Thoracic aorta (tissue), 2 donors: ENCODE data around the gene COG8. TPM values are rescaled to one million over a fixed set of nuclear protein-coding genes. Genes with fewer than 3 reads are reported as not detected.
"Not testable (repeated sequence)": the region's sequence is repeated elsewhere in the genome, so short reads cannot be mapped to it uniquely, and the experiment has no call there.

ENCODE experiments used
- ATAC-seq: fragments of 150-250 bp; one replicate; pipeline ENCODE4 v1.8.0; 2017; ENCODE audit warnings: low read depth; ENCODE audit not compliant: insufficient number of reproducible peaks, low FRiP score
- DNase-seq: peaks from one replicate; pipeline ENCODE4 v3.0.0-alpha.2; 2020; ENCODE audit warnings: low spot score
- H3K27ac ChIP-seq, 2 donors: fragments of 200-600 bp; sonication (generic); 1 replicate in 1 of 2; 2 replicates in 1 of 2; pipeline ENCODE4 v1.5.1; 2016; ENCODE audit warnings: mild to moderate bottlenecking in 2 of 2, moderate library complexity in 2 of 2
- H3K27me3 ChIP-seq: fragments of 200-600 bp; sonication (generic); replicated peaks from 2 replicates; pipeline ENCODE4 v1.6.0; 2016; ENCODE audit warnings: mild to moderate bottlenecking; ENCODE audit not compliant: insufficient read depth
- H3K36me3 ChIP-seq: fragments of 200-600 bp; sonication (generic); one replicate; pipeline ENCODE4 v1.5.1; 2016
- H3K4me1 ChIP-seq, 2 donors: fragments of 200-600 bp; sonication (generic); 1 replicate in 1 of 2; 2 replicates in 1 of 2; pipeline versions ENCODE4 v1.5.1 to v1.6.0; 2016; ENCODE audit warnings: low read depth in 2 of 2, mild to moderate bottlenecking in 1 of 2; ENCODE audit not compliant: control insufficient read depth in 1 of 2
- H3K4me3 ChIP-seq: fragments of 200-600 bp; sonication (generic); 2 replicates; pipeline ENCODE4 v1.5.1; 2016; ENCODE audit warnings: mild to moderate bottlenecking
- H3K9me3 ChIP-seq: fragments of 200-600 bp; sonication (generic); 2 replicates; pipeline ENCODE4 v1.5.1; 2016
- total RNA-seq, 2 donors: library from RNA; depleted of rRNA; stranded (reverse); fragments of >200 nt; gene quantifications; one replicate each; pipeline versions ENCODE4 v1.1.0 to v1.2.3, GENCODE V29; 2016
- TF ChIP-seq, protein P1 (sequence below): fragments of 200-600 bp; sonication (generic); IDR thresholded peaks from one replicate; pipeline ENCODE4 v1.5.1; 2019; ENCODE audit warnings: antibody characterized with exemption

Gene COG8
- total RNA-seq, 2 donors from 2014 or later = 39.4 to 51.0 TPM

DNA sequence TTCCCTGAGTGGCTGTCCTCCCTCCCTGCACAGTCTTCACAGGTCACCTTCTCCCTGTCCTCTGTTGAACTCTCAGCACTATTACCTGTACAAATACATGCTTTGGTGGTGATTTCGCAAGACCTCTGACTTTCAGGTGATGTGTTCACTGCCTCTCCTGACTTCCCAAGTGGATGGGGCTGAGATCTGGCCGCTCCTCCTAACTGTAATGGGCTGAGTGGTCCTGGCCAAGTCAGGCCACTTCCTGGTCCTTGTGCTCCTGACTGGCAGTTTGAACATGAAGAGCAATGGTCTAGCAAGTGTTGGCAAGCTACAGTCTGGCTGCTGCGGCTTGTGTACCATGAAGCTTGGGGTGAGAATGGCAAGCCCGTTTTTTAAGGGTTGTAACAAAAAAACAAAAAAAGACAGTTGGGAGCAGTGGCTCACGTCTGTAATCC is 23.9 kb upstream of the COG8 start:
- H3K9me3 ChIP-seq = no peaks in the 10 kb centered on the region
- peaks cover 41% of the 10 kb centered on the region for H3K36me3 ChIP-seq
- TF ChIP-seq, protein P1, sequence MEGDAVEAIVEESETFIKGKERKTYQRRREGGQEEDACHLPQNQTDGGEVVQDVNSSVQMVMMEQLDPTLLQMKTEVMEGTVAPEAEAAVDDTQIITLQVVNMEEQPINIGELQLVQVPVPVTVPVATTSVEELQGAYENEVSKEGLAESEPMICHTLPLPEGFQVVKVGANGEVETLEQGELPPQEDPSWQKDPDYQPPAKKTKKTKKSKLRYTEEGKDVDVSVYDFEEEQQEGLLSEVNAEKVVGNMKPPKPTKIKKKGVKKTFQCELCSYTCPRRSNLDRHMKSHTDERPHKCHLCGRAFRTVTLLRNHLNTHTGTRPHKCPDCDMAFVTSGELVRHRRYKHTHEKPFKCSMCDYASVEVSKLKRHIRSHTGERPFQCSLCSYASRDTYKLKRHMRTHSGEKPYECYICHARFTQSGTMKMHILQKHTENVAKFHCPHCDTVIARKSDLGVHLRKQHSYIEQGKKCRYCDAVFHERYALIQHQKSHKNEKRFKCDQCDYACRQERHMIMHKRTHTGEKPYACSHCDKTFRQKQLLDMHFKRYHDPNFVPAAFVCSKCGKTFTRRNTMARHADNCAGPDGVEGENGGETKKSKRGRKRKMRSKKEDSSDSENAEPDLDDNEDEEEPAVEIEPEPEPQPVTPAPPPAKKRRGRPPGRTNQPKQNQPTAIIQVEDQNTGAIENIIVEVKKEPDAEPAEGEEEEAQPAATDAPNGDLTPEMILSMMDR = no peak
- DNase-seq (no peak), ATAC-seq (no peak)
- H3K27me3 ChIP-seq = no peaks in the 10 kb centered on the region
- H3K4me1 ChIP-seq = no peaks in the 10 kb centered on the region
- no peak overlapping the region for H3K4me3 ChIP-seq
- H3K27ac ChIP-seq = no peak overlapping the region

DNA sequence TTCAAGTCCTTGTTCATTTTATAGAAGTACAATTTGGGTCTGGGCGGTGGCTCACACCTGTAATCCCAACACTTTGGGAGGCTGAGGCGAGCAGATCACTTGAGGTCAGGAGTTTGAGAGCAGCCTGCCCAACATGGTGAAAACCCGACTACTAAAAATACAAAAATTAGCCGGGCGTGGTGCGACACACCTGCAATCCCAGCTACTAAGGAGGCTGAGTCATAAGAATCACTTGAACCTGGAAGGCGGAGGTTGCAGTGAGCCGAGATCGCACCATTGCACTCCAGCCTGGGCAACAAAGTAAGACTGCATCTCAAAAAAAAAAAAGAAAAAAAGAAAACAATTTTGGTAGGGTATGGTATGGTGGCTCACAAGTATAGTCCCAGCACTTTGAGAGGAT is 20.7 kb upstream of the COG8 start:
- not testable (repeated sequence) for H3K9me3 ChIP-seq, DNase-seq, ATAC-seq, H3K4me1 ChIP-seq, H3K27ac ChIP-seq, H3K27me3 ChIP-seq, H3K36me3 ChIP-seq, H3K4me3 ChIP-seq

DNA sequence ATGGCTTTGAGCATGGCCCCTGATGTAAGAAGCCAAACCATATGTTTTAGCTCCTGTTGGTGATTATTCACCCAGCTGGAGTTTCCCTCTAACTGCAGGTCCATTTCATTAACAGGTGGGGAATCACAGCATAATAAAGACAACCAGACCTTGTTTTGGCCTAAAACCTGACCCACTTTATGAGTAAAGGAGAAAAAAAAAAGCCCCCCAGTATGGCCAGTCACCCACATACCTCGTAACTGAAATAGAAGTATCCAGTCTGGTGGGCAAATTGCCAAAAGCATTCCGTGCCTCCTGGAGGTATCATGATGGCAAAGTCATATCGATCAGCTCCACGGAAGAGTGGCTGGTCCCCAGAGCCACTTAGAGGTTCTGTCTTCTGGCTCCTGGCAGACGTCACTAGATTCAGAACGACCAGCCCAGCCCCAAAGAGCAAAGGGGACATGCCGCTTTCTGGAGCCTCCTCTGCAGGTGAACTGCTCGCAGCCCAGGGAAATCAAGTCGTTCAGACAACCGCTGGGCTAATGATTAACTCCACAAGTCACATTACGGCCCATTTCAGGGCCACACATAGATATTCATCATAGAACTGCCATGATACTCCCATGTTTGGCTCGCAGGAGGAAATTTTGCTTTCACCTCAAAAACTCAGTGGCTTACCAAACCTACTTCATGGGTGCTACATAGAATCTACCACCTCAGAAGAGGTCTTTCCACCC is 12.1 kb upstream of the COG8 start, which contains the start of gene TMED6:
Gene TMED6 (minus strand): TSS at position 478 of the 719 bp plus-strand sequence. CDS start 33 bp downstream, at position 445.
- Histone ChIP-seq H3K4me1 (no peaks in the 10 kb centered on the region), H3K4me3 (no peak within 1 kb of the TSS), H3K27ac (no peak within 1 kb of the TSS), H3K36me3 (peaks cover 3% of the 10 kb centered on the region), H3K9me3 (no peaks in the 10 kb centered on the region), H3K27me3 (no peaks in the 10 kb centered on the region)
- ATAC-seq = no peak
- TF ChIP-seq, protein P1 = no peak
- no peak for DNase-seq

DNA sequence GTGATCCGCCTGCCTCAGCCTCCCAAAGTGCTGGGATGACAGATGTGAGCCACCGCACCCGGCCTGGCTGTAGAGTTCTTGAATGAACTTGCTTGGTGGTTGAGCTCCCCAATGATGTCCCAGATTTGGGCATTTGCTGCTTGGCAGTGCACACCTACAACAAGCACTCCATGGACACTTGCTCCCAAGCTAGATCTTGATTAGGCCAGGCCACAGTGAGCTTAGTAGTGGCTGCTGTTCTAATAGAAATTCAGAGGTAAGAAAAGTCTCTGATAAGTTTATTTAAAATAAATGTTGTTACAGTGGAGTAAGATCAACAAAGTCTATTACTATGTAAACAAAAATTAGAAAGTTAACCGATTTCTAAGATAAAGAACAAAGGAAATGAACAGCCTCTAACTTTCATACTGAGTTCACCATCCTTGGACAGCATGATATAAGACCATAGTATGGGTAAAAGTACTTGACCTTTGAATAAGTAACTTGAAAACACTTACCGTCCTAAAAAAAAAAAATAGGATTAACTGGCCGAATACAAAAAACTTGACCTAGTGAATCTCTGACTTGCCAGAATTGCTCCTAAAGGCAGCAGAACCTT is 11.3 kb upstream of the COG8 start:
- Histone ChIP-seq H3K4me1 (no peaks in the 10 kb centered on the region), H3K9me3 (no peaks in the 10 kb centered on the region), H3K4me3 (no peak overlapping the region), H3K27me3 (no peaks in the 10 kb centered on the region), H3K27ac (no peak overlapping the region), H3K36me3 (peaks cover 3% of the 10 kb centered on the region)
- DNase-seq = no peak
- TF ChIP-seq, protein P1 = no peak
- no peak for ATAC-seq

GRCh38 chr16:69349536-69349935 is 10.2 kb upstream of the COG8 start:
- no peaks in the 10 kb centered on the region for H3K4me1 ChIP-seq
- no peaks in the 10 kb centered on the region for H3K9me3 ChIP-seq
- DNase-seq (no peak), ATAC-seq (no peak)
- peaks cover 3% of the 10 kb centered on the region for H3K36me3 ChIP-seq
- TF ChIP-seq, protein P1 = no peak
- H3K27ac ChIP-seq = no peak overlapping the region
- no peak overlapping the region for H3K4me3 ChIP-seq
- H3K27me3 ChIP-seq = no peaks in the 10 kb centered on the region
